Neural progenitor cell (in vitro differentiated cells): ENCODE data around the gene LTBP3.
A peak's percentile ranks its signal among the peaks of the same experiment; 100 is the strongest.

ENCODE experiments used
- EZH2 ChIP-seq: fragments of 200-600 bp; sonication (generic); IDR thresholded peaks from 2 replicates; pipeline ENCODE4 v1.6.1; 2017; ENCODE audit warnings: antibody characterized with exemption, mild to moderate bottlenecking, moderate library complexity
- EZH2phosphoT487 ChIP-seq: fragments of 200-600 bp; sonication (generic); IDR thresholded peaks from 2 replicates; pipeline ENCODE4 v1.6.1; 2017; ENCODE audit warnings: antibody characterized with exemption
- TF ChIP-seq, protein P1 (sequence below): fragments of 200-600 bp; sonication (generic); IDR thresholded peaks from 2 replicates; pipeline ENCODE4 v1.5.1; 2017; ENCODE audit warnings: antibody characterized with exemption, mild to moderate bottlenecking

DNA sequence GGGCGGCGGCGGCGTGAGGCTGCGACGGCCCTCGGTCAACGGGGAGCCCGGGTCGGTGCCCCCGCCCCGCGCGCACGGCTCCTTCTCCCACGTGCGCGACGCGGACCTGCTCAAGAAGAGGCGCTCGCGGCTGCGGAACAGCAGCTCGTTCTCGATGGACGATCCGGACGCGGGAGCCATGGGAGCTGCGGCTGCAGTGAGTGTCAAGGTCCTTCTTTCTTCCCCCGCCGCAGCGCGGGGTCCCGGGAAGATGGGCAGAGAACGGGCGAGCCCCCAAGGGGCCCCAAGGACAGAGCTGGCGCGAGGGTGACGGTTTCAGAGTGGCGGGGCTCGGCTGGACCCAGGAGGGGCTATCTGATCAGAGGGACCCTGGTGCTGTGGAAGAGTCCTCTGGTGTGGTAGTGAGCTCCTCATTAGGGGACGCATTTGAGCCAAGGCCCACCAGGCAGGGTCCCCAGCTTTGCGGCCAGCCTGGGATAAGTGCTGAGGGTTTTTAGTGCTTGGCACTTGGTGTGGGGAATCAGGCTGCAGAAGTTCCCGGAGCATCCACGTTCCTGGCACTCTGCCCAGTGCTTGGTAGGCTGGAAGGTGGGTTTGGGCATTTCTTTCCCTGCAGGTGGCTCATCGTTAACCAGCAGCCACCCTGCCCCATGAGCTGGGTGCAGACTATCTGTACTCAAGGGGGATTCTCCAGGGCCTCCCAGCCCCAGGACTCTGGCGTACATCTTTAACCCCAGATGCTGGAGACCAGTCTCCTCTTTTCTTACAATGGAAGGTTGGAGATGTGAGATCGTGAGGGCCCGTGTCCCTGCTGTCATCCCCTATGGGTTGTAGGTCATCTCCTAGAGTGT lies 27.5 kb upstream of the LTBP3 start:
- TF ChIP-seq, protein P1, sequence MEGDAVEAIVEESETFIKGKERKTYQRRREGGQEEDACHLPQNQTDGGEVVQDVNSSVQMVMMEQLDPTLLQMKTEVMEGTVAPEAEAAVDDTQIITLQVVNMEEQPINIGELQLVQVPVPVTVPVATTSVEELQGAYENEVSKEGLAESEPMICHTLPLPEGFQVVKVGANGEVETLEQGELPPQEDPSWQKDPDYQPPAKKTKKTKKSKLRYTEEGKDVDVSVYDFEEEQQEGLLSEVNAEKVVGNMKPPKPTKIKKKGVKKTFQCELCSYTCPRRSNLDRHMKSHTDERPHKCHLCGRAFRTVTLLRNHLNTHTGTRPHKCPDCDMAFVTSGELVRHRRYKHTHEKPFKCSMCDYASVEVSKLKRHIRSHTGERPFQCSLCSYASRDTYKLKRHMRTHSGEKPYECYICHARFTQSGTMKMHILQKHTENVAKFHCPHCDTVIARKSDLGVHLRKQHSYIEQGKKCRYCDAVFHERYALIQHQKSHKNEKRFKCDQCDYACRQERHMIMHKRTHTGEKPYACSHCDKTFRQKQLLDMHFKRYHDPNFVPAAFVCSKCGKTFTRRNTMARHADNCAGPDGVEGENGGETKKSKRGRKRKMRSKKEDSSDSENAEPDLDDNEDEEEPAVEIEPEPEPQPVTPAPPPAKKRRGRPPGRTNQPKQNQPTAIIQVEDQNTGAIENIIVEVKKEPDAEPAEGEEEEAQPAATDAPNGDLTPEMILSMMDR: no peak
- TF ChIP-seq EZH2phosphoT487 (peak; percentile 27), EZH2 (peak; percentile 27)
